GM19455 (cell line): ENCODE data around the gene ADAR.
"Not testable (repeated sequence)": the region's sequence is repeated elsewhere in the genome, so short reads cannot be mapped to it uniquely, and the experiment has no call there.

Source experiments
- ATAC-seq: cut with Tn5 transposase; IDR thresholded peaks from one replicate; pipeline ENCODE4 v1.9.1; 2021; ENCODE audit not compliant: unreplicated experiment

ADAR gene, protein sequence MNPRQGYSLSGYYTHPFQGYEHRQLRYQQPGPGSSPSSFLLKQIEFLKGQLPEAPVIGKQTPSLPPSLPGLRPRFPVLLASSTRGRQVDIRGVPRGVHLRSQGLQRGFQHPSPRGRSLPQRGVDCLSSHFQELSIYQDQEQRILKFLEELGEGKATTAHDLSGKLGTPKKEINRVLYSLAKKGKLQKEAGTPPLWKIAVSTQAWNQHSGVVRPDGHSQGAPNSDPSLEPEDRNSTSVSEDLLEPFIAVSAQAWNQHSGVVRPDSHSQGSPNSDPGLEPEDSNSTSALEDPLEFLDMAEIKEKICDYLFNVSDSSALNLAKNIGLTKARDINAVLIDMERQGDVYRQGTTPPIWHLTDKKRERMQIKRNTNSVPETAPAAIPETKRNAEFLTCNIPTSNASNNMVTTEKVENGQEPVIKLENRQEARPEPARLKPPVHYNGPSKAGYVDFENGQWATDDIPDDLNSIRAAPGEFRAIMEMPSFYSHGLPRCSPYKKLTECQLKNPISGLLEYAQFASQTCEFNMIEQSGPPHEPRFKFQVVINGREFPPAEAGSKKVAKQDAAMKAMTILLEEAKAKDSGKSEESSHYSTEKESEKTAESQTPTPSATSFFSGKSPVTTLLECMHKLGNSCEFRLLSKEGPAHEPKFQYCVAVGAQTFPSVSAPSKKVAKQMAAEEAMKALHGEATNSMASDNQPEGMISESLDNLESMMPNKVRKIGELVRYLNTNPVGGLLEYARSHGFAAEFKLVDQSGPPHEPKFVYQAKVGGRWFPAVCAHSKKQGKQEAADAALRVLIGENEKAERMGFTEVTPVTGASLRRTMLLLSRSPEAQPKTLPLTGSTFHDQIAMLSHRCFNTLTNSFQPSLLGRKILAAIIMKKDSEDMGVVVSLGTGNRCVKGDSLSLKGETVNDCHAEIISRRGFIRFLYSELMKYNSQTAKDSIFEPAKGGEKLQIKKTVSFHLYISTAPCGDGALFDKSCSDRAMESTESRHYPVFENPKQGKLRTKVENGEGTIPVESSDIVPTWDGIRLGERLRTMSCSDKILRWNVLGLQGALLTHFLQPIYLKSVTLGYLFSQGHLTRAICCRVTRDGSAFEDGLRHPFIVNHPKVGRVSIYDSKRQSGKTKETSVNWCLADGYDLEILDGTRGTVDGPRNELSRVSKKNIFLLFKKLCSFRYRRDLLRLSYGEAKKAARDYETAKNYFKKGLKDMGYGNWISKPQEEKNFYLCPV

DNA sequence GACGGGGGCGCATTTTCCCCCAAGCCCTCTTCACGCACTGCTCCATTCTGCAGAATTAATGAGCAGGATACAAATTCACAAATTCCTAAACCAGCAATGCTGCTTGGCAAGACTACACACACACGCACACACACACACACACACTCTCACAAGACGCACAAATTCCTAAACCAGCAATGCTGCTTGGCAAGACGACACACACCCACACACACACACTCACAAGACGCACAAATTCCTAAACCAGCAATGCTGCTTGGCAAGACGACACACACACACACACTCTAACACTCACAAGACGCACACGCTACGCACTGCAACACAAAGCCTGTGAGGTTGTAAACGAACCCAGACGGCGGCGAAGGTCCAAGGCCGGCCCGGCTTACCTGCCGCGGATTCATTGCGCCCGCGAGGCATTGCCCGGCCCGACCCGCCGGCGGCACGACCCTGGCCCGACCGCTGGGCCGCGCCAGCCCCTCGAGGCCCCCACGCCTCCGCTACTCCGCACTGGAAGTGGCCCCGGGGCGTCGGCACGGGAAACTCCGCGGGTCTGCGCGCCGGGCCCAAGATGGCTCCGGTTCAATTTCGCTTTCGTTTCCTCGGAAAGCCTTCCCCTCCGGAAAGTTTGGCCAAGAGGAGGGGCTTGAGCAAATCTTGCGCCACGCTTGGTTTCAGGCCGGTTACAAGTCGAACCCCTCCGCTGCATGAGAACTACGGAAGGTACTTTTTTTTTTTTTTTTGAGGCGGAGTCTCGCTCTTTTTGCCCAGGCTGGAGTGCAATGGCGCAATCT is at the start of gene ADAR:
Gene ADAR (minus strand): TSS at position 578 of the 788 bp plus-strand sequence. CDS start 180 bp downstream, at position 398.
- ATAC-seq, result peak; percentile 67

DNA sequence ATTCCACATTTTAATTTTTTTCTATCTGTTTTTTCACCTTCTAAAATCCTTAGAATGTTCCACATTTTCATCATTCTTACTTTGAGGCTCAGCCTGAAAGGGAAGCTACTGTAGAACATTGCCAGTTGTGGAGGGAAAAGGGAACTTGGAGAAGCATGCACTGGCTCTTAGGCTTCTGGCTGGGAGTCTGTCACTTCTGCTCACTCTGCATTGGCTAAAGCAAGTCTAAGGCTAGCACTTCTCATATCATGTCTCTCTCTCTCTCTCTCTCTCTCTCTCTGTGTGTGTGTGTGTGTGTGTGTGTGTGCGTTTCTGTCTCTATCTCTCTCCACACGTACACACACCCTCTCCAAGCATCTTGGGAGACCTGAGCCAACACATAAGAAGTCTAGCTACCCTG is 49.6 kb upstream of the ADAR start:
- ATAC-seq, result no peak

DNA sequence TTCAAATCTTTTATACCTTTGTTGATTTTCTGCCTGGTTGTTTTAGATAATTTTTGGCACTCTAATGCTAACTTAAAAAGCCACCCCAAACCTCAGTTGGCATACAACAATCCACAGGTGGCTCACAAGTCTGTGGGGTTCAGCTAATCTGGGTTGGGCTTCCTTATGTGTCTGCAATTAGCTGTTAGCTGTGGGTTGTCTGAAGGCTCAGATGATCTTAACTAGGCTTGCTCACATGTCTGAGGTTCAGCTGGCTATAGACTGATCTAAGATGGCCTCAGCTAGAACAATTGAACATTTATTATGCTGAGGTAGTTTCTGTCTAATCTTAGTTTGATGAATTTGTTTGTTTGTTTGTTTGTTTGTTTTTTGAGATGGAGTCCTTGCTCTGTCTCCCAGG is 44.9 kb upstream of the ADAR start:
- no peak for ATAC-seq

DNA sequence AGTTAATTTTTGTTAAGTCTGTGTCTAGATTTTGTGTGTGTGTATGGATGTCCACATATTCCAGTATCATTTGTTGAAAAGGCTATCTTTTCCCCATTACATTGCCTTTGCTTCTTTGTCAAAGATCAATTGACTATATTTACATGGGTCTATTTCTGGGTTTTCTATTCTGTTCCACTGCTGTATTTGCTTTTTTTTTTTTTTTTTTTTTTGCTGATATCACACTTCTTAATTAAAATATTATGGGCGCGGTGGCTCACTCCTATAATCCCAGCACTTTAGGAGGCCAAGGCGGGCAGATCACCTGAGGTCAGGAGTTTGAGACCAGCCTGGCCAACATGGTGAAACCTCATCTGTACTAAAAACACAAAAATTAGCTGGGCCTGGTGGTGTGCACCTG is 36.7 kb upstream of the ADAR start:
- not testable (repeated sequence) for ATAC-seq

DNA sequence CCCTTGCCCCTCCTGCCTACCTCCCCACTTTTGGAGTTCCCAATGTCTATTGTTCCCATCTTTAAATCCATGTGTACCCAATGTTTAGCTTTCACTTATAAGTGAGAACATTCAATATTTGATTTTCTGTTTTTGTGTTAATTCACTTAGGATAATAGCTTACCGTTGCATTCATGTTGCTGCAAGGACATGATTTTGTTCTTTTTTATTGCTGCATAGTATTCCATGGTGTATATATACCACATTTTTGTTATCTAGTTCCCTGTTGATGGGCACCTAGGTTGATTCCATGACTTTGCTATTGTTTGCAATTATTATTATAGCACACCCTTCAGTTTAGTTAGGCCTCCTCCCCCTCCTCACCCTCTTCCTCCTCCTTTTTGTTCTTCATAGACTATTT is 33.5 kb upstream of the ADAR start:
- ATAC-seq, result no peak

DNA sequence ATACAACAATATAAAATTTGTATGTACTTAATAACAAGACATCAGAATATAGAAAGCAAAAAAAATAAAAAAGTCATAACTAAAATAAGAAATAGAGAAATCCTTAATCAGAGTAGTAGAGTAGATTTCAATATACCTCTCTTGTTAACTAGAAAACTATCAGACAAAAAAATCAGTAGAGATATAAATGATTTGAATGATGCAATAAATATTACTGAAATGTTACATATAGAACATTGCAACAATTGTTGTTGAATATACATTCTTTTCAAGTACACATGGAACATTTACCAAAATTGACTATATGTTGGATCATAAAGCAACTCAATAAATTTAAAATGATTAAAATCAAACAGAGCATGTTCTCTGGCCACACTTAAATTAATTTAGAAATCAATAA is 31.9 kb upstream of the ADAR start:
- ATAC-seq, result no peak

DNA sequence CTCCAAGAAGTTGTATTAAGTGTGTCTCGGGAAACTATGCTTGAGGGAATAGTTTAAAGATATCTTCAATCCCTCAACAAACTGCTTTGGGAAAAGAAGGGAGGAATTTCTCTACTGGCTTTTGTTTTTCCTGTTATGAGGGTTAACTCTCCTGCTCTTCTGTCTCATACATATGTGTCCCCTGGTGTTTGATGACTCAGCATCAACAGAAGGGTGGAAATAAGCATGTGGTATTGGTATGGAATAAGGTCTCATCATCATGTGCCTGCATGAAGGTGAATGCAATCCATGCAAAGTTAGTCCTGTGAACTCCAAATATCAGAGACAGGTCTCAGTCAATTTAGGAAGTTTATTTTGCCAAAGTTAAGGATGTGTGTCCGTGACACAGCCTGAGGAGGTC is 27.2 kb upstream of the ADAR start:
- ATAC-seq, result no peak

DNA sequence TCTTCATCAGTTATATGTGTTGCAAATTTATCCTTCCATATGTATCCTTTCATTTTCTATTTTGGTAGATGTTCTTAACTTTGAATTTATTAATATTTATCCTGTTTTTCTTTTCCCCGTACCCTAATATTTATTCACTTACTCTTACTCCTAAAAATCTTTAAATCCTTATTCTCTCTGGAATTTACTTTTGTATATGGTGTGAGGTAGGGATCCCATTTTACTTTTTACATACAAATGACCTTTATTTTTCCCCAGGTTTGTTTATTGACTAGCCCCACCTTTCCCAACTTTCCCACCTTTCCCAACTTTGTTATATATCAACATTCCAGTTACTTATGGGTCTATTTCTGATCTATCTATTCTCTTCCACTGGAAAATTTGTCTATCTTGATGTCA is 21.7 kb upstream of the ADAR start:
- ATAC-seq, result no peak

DNA sequence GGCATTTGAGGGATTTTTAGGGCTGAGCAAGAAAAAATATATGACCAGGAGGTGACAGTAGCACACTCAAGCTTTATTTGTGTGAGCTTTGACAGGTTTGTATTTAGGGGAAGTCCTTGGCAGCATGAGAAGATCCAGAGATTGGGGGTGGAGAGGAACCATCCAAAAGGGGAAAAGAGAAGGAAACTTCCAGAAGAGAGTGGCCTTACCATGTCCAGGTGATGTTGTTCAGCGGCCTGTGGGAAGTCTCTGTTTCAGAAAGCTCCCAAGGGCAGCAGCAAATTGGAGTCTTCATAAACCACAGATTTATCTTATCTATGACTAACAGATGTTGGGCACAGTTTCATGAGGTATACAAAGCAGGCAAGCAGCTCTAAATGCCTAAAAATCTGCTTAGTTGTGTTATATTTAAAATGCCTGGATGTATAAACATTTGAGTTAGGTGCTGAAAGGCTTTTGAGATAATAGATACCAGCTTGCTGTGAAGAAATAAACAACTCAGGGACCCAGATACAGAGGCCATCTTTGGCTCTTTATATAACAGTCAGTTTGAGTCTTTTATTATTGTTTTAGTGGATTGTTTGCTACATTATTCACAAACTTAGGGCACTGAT is 21.2 kb upstream of the ADAR start:
- ATAC-seq, result no peak

DNA sequence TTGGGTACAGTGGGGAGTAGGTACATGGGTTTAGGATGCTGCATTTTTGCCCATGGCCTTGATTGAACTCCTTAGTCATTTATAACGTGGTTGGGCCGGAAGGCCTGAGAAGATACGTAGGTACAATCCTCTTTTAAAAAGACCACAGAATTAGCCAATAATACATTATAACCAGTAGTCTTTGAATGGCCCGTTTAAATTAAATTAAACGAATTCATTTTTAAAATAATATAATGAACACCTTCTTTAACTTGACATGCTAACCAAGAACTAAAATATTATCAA is 20.1 kb upstream of the ADAR start:
- ATAC-seq, result no peak

DNA sequence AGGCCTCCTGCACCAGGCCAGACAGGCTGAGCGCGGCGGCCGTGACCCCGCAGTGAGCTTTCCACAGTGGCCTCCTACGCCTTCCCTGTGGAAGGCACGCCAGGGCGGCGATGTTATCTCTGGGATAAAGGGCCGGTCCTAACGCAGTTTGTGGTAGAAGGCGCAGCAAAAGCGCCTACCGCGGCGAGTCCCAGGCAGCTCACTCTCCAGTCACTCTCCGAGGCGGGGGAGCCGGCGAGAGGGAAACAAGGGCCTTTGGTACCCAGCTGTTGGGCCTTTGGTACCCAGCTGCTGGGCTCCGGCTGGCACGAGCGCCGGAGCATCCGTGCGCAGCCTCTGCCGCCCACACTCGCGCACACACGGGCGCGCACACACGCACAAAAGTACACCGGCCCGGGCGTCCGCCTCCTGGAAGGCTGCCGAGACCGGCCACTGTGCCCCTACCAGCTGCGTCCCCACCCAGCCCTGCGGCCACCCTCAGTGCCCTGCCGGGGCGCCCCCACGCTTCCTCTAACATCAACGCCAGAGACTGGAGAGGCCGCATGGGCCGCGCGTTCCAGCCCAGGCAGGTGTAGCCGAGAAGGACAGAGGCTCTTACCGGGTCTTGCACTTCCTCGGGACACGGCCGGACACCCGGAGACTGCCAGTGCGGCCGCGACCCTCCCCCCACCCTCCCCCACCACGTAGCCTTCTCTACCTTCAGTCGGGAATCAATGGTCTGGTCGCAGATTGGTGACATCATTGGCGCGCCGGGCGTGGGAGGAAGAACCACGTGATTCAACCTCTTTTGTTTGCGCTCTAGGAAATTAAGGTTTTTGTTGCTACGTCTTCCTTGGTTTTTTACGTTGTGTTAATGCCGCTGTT is 19.5 kb upstream of the ADAR start:
- peak; percentile 53 for ATAC-seq

DNA sequence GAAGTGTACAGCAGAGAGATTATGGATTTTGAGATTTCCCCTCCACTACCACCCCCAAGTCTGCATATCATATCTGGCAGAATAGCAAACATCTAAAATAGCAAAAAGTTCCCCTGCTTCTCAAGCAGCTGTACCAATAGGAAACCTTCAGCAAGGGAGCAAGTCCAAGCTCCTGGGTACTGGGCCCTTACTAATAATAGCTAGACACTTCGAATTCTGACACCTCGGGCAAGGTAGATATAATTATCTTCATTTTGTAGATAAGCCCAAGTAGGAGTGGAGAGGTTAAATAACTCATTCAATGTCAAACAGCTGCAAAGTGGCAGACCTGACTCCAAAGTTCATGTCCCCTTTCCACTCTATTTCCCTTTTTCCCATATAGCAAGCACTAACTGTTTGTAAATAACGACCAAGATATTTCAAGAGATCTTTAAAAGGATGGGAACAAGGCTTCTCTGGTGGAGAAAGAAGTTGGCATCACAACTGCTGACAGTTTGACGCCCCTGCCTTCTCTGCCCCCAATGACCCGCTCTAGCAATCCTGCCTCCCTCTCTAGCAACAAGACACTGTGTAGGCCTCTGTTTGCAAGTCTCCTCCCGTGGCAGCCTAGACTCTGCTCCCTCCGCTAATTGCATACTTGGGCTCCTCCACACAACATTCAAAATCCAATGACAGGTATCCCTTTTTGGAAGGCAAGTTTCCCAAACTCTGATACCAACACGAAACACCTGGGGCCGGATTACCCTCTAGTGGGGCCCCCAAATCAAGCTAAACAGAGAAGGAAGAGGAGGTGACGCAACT is 18.7 kb upstream of the ADAR start:
- ATAC-seq, result peak; percentile 40

DNA sequence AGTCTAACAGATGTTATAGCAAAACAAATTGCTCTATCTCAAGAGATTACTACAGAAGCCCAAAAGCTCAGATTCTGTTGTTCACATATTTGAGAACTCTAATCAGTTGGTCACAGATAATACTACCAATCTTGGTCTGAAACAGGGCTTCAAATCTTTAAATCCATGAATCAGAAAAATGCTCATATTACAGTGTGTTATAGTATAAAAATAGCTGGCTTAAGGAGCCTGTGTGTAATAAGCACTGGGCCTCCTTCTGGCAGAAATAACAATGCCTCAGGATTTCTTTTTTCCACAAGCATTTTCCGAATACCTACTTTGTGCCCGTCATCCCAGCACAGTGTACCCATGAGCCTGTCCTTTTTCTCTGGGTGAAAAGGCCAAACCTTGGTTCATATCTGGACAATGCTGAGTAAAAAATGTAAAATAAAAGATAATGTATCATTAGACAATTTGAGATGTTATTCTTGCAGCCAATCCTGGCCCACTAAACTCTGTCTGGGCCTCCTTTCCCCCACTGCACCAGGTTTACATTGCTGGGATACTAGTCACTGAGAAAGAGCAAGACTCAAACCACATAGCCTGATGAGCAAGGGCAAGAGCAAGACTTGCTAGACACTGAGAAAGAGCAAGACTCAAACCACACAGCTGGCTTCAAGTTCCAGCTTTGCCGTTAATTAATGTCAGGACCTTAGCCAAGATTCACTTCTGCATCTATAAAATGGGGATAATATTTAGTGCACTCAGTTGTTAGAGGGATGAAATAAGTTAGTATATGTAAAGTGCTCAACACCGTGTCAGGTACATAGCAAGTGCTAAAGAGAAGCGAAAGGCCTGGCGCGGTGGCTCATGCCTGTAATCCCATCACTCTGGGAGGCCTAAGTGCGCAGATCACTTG is 17.0 kb upstream of the ADAR start:
- no peak for ATAC-seq

DNA sequence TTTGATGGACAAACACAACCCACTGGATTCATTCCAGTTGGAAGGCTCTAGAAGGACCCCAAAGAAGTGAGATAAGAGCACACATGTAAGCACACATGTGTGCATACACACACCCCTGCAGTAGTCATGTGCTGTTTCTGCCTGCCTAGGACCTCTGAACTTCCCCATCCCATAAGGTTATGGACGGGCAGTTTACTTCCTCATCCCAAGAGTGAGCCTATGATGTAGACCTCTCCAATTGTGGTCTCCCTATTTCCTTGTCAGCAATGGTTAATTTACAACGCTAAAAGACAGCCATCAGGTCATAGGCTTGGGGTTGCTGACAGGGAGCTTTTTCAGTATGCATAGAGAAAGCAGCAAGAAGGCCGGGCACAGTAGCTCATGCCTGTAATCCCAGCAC is 15.4 kb upstream of the ADAR start:
- no peak for ATAC-seq

DNA sequence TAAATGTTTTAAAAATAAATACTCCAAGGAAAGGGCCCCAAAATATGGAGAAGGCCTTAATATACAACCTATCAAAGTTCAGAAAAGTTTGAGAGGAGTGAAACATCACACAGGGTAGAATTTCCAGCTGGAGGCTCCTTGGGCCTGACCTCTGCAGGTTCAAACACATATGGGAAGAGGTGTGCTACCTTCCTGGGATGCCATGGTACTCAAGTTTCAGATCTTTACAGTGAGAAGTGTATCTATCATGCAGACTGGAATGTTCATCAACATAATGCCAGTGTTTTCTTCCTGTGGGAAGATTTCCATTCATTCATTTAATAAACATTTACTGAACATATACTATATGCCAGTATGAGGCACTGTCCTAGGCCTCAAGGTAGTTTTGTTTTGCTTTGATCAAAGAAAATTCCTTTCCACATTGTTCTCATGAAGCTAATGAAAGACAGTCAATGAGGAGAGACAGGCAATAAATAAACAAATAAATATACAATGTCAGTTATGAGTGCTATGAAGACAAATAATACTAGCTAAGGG is 14.6 kb upstream of the ADAR start:
- no peak for ATAC-seq

DNA sequence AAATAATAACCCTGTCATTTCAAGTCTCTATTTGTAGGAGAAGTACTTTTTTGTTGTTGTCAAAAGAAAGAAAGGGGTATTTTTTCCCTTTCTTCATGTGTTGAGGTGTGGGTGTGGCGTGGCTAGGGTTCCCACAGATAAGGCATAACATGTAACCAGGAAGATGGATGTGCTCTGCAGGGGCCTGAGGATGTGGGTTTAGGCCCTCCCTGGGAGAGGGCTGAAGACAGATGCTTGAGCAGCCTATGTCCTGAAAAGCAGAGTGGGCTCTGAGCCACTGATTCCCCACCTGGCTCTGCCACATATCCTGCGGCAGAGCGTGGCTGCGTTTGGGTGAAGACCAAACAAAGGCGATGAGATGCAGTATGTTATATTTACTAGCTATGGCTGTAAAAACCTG is 13.9 kb upstream of the ADAR start:
- ATAC-seq, result no peak

DNA sequence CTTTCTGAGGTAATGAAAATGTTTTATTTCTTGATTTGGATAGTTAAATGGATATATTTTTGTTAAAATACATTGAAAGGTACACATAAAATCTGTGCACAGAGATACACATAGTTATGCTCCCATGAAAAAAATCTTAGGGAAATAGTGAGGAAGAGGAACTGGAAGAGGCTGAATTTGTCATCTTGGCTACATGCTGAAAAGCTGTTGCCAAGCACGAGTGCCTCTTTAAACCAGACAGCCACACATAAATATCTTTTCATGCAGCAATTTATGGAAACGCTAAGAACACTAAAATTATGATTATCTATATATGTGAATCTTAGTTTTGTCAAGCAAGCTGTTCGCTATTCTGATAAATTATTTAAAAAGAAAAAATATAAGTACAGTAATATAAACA is 12.8 kb upstream of the ADAR start:
- no peak for ATAC-seq
